Sigmoid colon (tissue), 4 donors: Measurements from ENCODE around the gene GNA12.

Experiments
- EP300 ChIP-seq, 4 donors: sonication (generic); formaldehyde crosslinking; IDR thresholded peaks; one replicate each; pipeline ENCODE4 v1.6.1; 2017; ENCODE audit warnings: antibody characterized with exemption in 4 of 4
- POLR2A ChIP-seq, 2 donors: fragments of 450-650 bp; IDR thresholded peaks; one replicate each; pipeline ENCODE4 v1.6.1; 2016; ENCODE audit warnings: antibody characterized with exemption in 2 of 2, mild to moderate bottlenecking in 2 of 2, moderate library complexity in 2 of 2
- POLR2AphosphoS5 ChIP-seq, 4 donors: sonication (generic); formaldehyde crosslinking; IDR thresholded peaks; one replicate each; pipeline ENCODE4 v1.6.1; 2017; ENCODE audit warnings: antibody characterized with exemption in 4 of 4
- TF ChIP-seq, protein P1 (sequence below), 4 experiments: fragments of 450-650 bp in 3 of 4; fragments of 200-600 bp in 1 of 4; IDR thresholded peaks; one replicate each; pipeline ENCODE4 v1.5.1; 2016 to 2019; ENCODE audit warnings: antibody characterized with exemption in 4 of 4, mild to moderate bottlenecking in 3 of 4, moderate library complexity in 2 of 4

DNA sequence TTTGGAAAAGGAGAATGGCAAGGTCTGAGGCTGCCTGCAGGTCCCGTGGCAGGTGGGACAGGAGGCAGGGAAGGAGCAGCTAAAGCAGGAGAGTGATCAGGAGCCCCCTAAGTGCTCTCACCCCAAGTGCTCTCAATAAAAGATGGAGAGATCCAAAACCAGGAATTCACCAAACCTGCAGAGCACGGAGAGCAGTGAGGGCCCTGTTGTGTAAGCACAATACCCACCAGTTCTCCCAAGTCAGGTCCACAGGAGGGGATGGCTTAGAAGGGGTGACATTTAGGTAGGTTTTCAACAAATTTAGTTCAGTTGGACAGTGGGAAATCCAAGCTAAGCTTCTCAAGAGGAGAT lies 40.8 kb downstream of the GNA12 start:
- no peak for TF ChIP-seq POLR2AphosphoS5 (IDR thresholded peaks at IDR 0.05)
- TF ChIP-seq, protein P1, sequence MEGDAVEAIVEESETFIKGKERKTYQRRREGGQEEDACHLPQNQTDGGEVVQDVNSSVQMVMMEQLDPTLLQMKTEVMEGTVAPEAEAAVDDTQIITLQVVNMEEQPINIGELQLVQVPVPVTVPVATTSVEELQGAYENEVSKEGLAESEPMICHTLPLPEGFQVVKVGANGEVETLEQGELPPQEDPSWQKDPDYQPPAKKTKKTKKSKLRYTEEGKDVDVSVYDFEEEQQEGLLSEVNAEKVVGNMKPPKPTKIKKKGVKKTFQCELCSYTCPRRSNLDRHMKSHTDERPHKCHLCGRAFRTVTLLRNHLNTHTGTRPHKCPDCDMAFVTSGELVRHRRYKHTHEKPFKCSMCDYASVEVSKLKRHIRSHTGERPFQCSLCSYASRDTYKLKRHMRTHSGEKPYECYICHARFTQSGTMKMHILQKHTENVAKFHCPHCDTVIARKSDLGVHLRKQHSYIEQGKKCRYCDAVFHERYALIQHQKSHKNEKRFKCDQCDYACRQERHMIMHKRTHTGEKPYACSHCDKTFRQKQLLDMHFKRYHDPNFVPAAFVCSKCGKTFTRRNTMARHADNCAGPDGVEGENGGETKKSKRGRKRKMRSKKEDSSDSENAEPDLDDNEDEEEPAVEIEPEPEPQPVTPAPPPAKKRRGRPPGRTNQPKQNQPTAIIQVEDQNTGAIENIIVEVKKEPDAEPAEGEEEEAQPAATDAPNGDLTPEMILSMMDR (IDR thresholded peaks at IDR 0.05): no peak
- no peak for TF ChIP-seq POLR2A (IDR thresholded peaks at IDR 0.05)
- TF ChIP-seq EP300 (IDR thresholded peaks at IDR 0.05): no peak
